ENCODE data around the gene FBH1.

The FBH1 gene

DNA sequence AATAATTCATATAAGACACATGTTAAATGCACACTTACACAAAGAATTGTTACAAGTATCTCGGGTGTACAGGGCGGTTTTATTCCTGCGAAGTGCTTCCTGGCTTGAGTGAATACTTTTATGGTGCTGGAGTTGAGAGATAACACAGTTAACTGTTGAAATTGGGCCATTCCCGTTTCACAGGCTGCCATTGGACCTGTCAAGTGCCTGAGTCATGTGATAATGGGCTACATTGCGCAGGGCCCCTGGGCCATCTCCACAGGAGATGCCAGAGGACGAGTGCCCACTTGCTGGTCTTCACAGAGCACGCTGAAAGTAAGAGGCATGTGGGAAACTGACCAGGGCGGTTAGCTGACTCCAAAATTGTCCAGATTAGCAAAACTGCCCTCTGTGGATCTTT, 4.8 kb downstream of the FBH1 start:
- H3K9me3 ChIP-seq (ENCODE audit: control insufficient read depth, low read length): no peaks in the 10 kb centered on the region
- no peak overlapping the region for H3K4me3 ChIP-seq (ENCODE audit: low read length)
- H3K9ac ChIP-seq (ENCODE audit: low read length): no peak overlapping the region
- H3K4me1 ChIP-seq (ENCODE audit: control insufficient read depth, insufficient read depth, low read length): peaks cover 21% of the 10 kb centered on the region
- no peak for DNase-seq (ENCODE audit: low read depth)
- H3K36me3 ChIP-seq (ENCODE audit: control insufficient read depth, insufficient read depth, low read length, severe bottlenecking): peaks cover 29% of the 10 kb centered on the region
- H3K27me3 ChIP-seq (replicated peaks; ENCODE audit: control insufficient read depth, insufficient read depth, low read length): no peaks in the 10 kb centered on the region

DNA sequence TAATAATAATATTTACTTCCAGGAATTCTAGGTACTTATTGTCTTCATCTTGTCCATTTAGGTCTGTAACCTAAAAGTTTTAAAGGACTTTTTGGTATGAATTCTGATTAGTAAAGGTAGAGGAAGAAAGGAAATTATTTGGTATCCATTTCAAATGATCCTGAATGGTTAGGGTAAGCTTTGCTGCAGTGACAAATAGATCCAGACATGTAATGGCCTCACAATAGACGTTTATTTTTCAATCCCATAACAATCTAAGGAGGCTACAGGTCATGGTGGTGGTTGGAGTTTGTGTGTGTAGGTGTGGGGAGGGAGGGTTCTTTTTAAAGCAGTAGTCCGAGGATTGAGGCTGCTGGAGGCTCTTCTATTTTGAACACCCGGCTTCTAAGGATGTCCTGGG, 5.3 kb downstream of the FBH1 start:
- Histone ChIP-seq H3K4me1 (ENCODE audit: control insufficient read depth, insufficient read depth, low read length) (peaks cover 21% of the 10 kb centered on the region), H3K9ac (ENCODE audit: low read length) (no peak overlapping the region), H3K36me3 (ENCODE audit: control insufficient read depth, insufficient read depth, low read length, severe bottlenecking) (peaks cover 32% of the 10 kb centered on the region), H3K4me3 (ENCODE audit: low read length) (no peak overlapping the region), H3K9me3 (ENCODE audit: control insufficient read depth, low read length) (no peaks in the 10 kb centered on the region), H3K27me3 (replicated peaks; ENCODE audit: control insufficient read depth, insufficient read depth, low read length) (no peaks in the 10 kb centered on the region)
- DNase-seq (ENCODE audit: low read depth): no peak

DNA sequence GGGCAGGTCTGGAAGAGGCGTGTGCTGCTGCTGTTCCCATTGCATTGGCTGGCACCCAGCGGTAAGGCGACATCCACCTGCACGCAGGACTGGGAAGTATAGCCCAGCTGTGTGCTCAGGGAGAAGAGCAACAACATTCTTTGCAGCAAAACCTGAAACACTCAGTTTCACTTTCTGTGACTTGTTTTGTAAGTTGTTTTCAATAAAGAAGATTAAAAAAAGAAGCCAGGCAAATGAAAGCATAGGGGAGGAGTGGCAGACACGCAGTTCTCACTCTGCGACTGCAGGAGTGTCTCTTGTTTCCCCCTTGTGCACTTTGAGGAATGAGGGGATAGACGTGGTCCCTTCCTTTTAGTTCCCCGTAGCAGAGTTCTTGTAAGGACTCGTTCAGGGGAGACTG, 5.8 kb downstream of the FBH1 start:
- no peak overlapping the region for H3K9ac ChIP-seq (ENCODE audit: low read length)
- H3K4me3 ChIP-seq (ENCODE audit: low read length): no peak overlapping the region
- no peaks in the 10 kb centered on the region for H3K27me3 ChIP-seq (replicated peaks; ENCODE audit: control insufficient read depth, insufficient read depth, low read length)
- H3K9me3 ChIP-seq (ENCODE audit: control insufficient read depth, low read length): no peaks in the 10 kb centered on the region
- DNase-seq (ENCODE audit: low read depth): no peak
- H3K4me1 ChIP-seq (ENCODE audit: control insufficient read depth, insufficient read depth, low read length): peaks cover 20% of the 10 kb centered on the region
- peaks cover 34% of the 10 kb centered on the region for H3K36me3 ChIP-seq (ENCODE audit: control insufficient read depth, insufficient read depth, low read length, severe bottlenecking)

DNA sequence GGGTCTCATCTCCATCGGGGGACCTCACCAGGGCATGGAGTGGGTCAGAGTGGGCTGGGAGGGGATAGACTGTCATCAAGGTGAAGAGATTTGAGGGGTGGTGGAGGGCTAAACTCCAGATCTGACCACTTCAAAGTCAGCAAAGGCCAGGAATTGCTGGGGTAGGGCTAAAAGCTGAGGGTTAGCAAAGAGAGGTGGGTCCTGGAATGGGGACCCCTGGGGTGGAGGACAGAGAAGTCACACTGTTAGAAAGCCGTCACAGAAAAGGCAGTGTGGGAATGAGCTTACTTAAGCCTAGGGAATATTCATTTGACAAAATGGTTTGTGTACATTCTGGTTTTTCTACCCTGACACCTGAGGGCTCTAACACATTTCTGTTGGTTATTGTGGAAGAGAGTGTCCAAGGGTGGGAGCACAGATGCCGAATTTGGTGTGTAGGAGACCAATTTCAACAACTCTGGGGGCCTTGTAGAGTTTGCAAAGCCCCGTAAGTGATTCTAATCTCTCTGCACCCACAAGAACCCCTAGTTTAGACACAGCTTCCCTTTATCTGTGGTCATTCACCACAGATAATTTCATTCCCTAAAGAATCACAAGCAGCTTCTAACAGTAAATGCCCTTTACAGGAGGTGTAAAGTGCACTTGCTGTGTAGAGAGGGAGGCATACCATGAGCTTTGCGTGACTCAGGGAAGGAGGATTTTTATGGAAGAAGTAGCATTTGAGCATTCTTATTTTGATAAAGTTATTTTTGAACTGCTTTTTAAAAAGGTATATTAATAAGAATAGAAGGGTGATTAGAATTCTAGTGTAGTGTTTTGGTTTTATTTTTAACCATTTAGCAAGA, 6.4 kb downstream of the FBH1 start:
- H3K9me3 ChIP-seq (ENCODE audit: control insufficient read depth, low read length): no peaks in the 10 kb centered on the region
- peaks cover 34% of the 10 kb centered on the region for H3K36me3 ChIP-seq (ENCODE audit: control insufficient read depth, insufficient read depth, low read length, severe bottlenecking)
- no peak overlapping the region for H3K4me3 ChIP-seq (ENCODE audit: low read length)
- DNase-seq (ENCODE audit: low read depth): no peak
- peaks cover 14% of the 10 kb centered on the region for H3K4me1 ChIP-seq (ENCODE audit: control insufficient read depth, insufficient read depth, low read length)
- H3K9ac ChIP-seq (ENCODE audit: low read length): no peak overlapping the region
- no peaks in the 10 kb centered on the region for H3K27me3 ChIP-seq (replicated peaks; ENCODE audit: control insufficient read depth, insufficient read depth, low read length)

DNA sequence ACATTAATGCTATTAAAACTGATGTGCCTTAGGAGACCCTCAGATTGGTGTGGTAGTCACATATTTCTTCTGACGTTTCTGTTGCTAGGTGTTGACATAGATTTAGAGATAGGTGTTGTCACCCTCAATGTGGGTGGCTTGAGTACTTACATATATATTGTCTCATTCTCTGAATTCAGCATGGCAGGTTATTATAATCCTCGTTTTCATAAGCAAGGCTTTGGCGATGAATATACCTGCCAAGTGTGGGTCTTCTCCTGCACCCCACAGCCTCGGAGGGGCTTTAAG, 7.0 kb downstream of the FBH1 start:
- no peaks in the 10 kb centered on the region for H3K27me3 ChIP-seq (replicated peaks; ENCODE audit: control insufficient read depth, insufficient read depth, low read length)
- no peak for DNase-seq (ENCODE audit: low read depth)
- H3K4me3 ChIP-seq (ENCODE audit: low read length): no peak overlapping the region
- no peaks in the 10 kb centered on the region for H3K9me3 ChIP-seq (ENCODE audit: control insufficient read depth, low read length)
- peaks cover 9% of the 10 kb centered on the region for H3K4me1 ChIP-seq (ENCODE audit: control insufficient read depth, insufficient read depth, low read length)
- no peak overlapping the region for H3K9ac ChIP-seq (ENCODE audit: low read length)
- H3K36me3 ChIP-seq (ENCODE audit: control insufficient read depth, insufficient read depth, low read length, severe bottlenecking): peaks cover 34% of the 10 kb centered on the region

DNA sequence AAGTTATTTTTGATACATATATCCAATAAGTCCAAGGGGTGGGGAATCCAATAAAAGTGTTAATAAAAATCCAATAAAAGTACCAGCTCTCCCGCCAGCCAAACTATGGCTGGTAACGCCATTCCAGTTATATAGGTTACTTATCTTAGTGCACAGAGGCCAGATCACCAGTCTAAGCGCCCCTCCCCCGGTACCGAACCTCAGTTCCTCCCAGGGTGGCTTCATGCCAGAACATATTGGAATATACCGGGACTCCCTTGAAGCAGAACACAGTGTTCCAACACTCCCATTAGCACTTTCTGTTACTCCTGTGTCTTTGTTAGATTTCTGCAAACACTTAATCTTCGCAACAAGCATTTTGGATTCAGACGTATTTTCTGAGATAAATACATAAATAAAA, 7.5 kb downstream of the FBH1 start:
- H3K9ac ChIP-seq (ENCODE audit: low read length): no peak overlapping the region
- H3K4me1 ChIP-seq (ENCODE audit: control insufficient read depth, insufficient read depth, low read length): peaks cover 4% of the 10 kb centered on the region
- no peak overlapping the region for H3K4me3 ChIP-seq (ENCODE audit: low read length)
- H3K9me3 ChIP-seq (ENCODE audit: control insufficient read depth, low read length): no peaks in the 10 kb centered on the region
- no peaks in the 10 kb centered on the region for H3K27me3 ChIP-seq (replicated peaks; ENCODE audit: control insufficient read depth, insufficient read depth, low read length)
- no peak for DNase-seq (ENCODE audit: low read depth)
- peaks cover 34% of the 10 kb centered on the region for H3K36me3 ChIP-seq (ENCODE audit: control insufficient read depth, insufficient read depth, low read length, severe bottlenecking)

DNA sequence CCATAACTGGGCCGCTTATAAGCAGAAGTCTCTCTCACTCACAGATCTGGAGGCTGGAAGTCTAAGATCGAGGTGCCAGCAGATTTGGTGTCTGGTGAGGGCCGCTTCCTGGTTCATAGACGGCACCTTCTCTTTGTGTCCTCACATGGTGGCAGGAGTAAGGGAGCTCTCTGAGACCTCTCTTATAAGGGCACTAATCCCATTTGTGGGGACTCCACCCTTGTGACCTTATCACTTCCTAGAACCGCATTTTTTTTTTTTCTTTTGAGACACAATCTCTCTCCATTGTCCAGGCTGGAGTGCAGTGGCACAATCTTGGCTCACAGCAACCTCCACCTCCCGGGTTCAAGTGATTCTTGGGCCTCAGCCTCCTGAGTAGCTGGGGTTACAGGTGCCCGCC, 8.1 kb downstream of the FBH1 start:
- H3K9ac ChIP-seq (ENCODE audit: low read length): no peak overlapping the region
- H3K27me3 ChIP-seq (replicated peaks; ENCODE audit: control insufficient read depth, insufficient read depth, low read length): no peaks in the 10 kb centered on the region
- H3K36me3 ChIP-seq (ENCODE audit: control insufficient read depth, insufficient read depth, low read length, severe bottlenecking): peaks cover 34% of the 10 kb centered on the region
- H3K9me3 ChIP-seq (ENCODE audit: control insufficient read depth, low read length): no peaks in the 10 kb centered on the region
- no peak overlapping the region for H3K4me3 ChIP-seq (ENCODE audit: low read length)
- DNase-seq (ENCODE audit: low read depth): no peak
- H3K4me1 ChIP-seq (ENCODE audit: control insufficient read depth, insufficient read depth, low read length): peaks cover 3% of the 10 kb centered on the region

DNA sequence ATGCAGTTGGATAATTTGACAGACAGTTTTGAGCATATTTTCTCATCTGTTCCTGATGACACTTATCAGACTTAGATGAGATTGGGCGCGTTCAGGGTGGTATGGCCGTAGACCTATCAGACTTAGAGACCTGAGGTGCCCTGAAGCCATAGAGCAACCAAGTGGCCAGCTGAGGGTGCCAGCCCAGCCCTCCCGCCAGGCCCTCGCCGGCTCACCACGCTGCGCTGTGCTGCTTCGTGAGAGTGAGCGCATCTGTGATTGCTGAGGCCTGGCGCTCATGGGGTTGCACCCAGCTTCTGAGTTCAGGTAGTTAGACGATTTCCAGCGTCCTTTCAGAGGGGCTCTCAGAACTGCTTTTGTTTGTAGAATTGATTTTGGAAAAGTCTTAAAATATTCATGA, 10.2 kb downstream of the FBH1 start:
- Histone ChIP-seq H3K36me3 (ENCODE audit: control insufficient read depth, insufficient read depth, low read length, severe bottlenecking) (peaks cover 24% of the 10 kb centered on the region), H3K9me3 (ENCODE audit: control insufficient read depth, low read length) (no peaks in the 10 kb centered on the region), H3K27me3 (replicated peaks; ENCODE audit: control insufficient read depth, insufficient read depth, low read length) (no peaks in the 10 kb centered on the region), H3K4me1 (ENCODE audit: control insufficient read depth, insufficient read depth, low read length) (no peaks in the 10 kb centered on the region), H3K4me3 (ENCODE audit: low read length) (no peak overlapping the region), H3K9ac (ENCODE audit: low read length) (no peak overlapping the region)
- no peak for DNase-seq (ENCODE audit: low read depth)

DNA sequence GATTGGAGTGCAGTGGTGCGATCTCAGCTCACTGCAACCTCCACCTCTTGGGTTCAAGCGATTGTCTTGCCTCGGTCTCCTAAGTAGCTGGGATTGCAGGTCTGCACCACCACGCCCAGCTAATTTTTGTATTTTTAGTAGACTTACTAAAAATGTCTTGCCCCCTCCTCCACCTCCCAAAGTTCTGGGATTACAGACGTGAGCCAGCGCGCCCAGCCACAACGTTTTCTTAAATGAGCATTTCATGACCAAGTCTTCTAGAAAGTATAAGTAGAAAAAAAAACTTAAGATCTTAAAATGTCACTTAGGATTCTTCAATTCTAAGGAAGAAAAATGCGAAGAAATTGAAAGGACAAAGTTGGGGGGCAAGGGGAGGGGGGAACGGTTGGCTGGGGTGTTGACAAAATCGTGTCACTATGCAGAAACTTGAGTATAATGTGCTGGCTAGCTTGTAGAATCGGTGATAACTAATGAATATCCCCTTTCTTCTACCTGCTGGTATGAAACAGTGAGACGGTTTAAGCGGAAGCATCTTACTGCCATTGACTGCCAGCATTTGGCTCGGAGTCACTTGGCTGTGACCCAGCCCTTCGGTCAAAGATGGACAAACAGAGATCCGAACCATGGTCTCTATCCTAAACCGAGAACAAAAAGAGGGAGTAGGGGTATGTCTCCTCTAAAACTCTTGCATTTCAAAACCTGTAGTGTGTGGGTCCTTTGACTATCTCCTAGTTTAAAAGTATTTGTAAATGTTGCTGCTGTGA, 12.7 kb downstream of the FBH1 start:
- H3K9ac ChIP-seq (ENCODE audit: low read length): no peak overlapping the region
- no peak for DNase-seq (ENCODE audit: low read depth)
- H3K4me1 ChIP-seq (ENCODE audit: control insufficient read depth, insufficient read depth, low read length): no peaks in the 10 kb centered on the region
- H3K27me3 ChIP-seq (replicated peaks; ENCODE audit: control insufficient read depth, insufficient read depth, low read length): no peaks in the 10 kb centered on the region
- H3K4me3 ChIP-seq (ENCODE audit: low read length): no peak overlapping the region
- no peaks in the 10 kb centered on the region for H3K9me3 ChIP-seq (ENCODE audit: control insufficient read depth, low read length)
- peaks cover 27% of the 10 kb centered on the region for H3K36me3 ChIP-seq (ENCODE audit: control insufficient read depth, insufficient read depth, low read length, severe bottlenecking)

DNA sequence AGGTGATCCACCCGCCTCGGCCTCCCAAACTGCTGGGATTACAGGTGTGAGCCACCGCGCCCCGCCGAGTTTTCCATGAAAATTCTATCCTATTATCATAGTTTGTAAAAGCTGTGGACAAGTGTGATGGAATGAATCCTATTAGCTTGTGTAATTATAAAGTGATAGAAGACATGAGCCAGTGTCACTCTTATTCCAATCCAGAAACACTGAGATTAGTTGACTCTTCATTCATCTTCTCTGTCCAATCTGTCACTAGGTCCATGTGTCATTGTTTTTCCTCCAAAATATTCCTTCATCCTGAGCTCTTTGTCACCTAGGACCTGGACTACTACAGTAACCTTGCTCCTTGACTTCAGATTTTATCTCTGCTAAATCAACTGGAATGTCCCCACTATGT, 13.5 kb downstream of the FBH1 start:
- Histone ChIP-seq H3K36me3 (ENCODE audit: control insufficient read depth, insufficient read depth, low read length, severe bottlenecking) (peaks cover 27% of the 10 kb centered on the region), H3K4me1 (ENCODE audit: control insufficient read depth, insufficient read depth, low read length) (no peaks in the 10 kb centered on the region), H3K9me3 (ENCODE audit: control insufficient read depth, low read length) (no peaks in the 10 kb centered on the region), H3K9ac (ENCODE audit: low read length) (no peak overlapping the region), H3K27me3 (replicated peaks; ENCODE audit: control insufficient read depth, insufficient read depth, low read length) (no peaks in the 10 kb centered on the region), H3K4me3 (ENCODE audit: low read length) (no peak overlapping the region)
- no peak for DNase-seq (ENCODE audit: low read depth)

DNA sequence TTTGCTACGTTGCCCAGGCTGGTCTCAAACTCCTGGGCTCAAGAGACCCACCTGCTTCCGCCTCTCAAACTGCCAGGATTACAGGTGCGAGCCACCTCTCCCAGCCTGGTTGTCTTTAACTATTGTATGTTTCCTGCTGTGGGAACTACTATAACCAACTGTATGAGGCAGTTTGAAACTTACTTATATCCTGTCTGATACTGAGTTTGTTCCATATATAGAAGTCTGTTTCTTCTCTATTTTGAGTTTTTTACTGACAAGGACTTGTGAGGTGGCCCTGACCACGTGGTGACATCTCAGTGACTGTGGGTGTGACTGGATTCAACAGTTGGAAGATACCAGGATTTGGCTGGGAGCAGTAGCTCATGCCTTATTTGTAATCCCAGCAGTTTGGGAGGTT, 14.2 kb downstream of the FBH1 start:
- Histone ChIP-seq H3K4me1 (ENCODE audit: control insufficient read depth, insufficient read depth, low read length) (no peaks in the 10 kb centered on the region), H3K36me3 (ENCODE audit: control insufficient read depth, insufficient read depth, low read length, severe bottlenecking) (peaks cover 33% of the 10 kb centered on the region), H3K27me3 (replicated peaks; ENCODE audit: control insufficient read depth, insufficient read depth, low read length) (no peaks in the 10 kb centered on the region), H3K9me3 (ENCODE audit: control insufficient read depth, low read length) (no peaks in the 10 kb centered on the region), H3K9ac (ENCODE audit: low read length) (no peak overlapping the region), H3K4me3 (ENCODE audit: low read length) (no peak overlapping the region)
- DNase-seq (ENCODE audit: low read depth): no peak

Data from adipocyte (in vitro differentiated cells).